Activated CD4-positive, alpha-beta T cell treated with anti-CD3 and anti-CD28 coated beads, Interleukin-2, amount 50 U/mL, for 1 hour (primary cell): ENCODE measurements around the gene ORC4.
"Not testable (repeated sequence)": the region's sequence is repeated elsewhere in the genome, so short reads cannot be mapped to it uniquely, and the experiment has no call there.

Experiments
- DNase-seq: peaks from one replicate; pipeline ENCODE4 v3.0.0-alpha.2; 2020

The ORC4 gene

DNA sequence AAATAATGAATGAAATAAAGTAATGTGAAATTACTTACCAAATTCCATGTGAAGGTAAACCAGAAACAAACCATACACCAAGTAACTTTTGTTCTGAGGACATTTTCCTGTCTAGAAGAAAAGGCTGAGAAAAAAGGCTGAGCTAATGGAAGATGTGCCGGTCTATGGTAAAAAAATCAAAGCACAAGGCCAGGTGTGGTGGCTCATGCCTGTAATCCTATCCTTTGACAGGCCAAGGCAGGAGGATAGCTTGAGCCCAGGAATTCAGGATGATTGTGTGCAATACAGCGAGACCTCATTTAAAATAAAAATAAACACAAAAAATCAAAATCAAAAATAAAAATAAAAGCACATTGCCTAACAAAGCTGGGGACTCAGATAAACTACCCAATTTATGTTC, 6.7 kb downstream of the ORC4 start:
- no peak for DNase-seq

DNA sequence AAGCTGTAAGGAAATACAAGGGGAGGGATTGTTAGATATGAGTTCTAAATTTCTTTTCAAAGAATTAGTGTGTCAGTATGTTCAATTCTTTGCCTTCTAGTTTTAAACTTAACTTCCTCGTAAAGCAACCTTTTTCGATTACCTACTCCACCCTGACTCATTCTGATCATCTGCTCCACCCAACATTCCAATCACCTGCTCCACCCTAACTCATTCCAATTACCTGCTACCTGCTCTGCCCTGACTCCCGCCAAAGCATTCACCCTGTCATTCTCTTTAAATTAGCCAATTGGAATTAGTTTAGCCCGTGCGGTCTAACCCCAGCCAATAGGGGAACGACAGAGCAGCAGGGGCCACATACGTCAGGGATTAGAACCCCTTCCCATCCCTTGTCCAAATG, 12.1 kb downstream of the ORC4 start:
- not testable (repeated sequence) for DNase-seq

DNA sequence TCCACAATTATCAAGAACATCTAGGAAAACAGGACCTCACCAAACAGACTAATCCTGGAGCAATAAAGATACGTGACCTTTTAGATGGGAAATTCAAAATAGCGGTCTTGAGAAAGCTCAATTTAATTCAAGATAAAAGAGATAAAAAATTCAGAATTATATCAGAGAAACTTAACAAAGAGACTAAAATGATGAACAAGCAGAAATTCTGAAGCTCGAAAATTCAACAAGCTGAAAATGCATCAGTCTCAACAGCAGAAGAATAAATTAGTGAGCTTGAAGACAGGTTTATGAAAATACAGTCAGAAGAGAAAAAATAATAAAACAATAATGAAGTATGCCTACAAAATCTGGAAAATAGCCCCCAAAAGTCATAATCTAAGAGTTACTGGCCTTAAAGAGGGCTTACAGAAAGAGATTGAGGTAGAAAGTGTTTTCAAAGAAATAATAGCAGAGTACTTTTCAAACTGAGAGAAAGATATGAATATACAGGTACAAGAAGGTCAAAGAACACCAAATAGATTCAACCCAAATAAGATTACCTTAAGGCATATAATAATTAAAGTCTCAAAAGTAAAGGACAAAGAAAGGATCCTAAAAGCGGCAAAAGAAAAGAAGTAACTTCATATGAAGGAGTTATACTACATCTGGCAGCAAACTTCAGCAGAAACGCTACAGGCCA, 13.2 kb downstream of the ORC4 start:
- no peak for DNase-seq

DNA sequence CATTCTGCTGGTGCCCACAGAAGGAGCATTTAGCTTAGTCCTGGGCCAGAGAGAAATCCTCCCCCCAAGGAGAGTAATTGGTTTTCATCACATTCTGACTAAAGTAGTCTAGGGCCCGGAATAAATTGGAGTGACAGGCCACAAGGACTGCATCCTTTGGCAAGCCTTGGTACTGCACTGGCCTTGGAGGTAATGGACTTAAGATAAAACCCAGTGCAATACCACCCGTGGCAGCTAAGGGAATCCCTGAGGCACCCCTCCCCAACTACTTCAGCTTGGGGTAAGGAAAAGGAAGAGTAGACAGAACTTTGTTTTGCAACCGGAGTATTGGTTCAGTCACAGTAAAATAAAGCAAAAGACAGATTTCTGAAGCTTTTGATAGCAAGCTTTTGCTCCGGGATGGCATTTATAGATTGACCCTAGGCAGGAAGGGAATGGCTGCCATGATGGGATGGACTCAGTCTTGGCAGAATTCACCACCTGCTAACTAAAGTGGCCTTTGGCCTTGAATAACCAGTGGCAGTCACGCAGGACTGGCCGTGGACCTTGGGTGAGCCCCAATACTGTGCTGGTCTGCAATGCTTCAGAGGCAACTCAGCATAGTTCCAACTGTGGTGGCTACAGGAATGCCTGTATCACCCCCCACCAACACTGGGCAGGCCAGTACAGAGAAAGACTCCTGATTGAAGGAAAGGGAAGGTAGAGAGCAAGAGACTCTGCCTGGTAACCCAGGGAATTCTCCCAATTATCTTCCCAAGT, 14.1 kb downstream of the ORC4 start:
- DNase-seq = no peak

DNA sequence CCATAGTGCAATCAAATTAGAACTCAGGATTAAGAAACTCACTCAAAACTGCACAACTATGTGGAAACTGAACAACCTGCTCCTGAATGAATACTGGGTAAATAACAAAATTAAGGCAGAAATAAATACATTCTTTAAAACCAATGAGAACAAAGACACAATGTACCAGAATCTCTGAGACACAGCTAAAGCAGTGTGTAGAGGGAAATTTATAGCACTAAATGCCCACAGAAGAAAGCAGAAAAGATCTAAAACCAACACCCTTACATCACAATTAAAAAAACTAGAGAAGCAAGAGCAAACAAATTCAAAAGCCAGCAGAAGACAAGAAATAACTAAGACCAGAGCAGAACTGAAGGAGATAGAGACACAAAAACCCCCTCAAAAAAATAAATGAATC, 18.1 kb downstream of the ORC4 start:
- DNase-seq = not testable (repeated sequence)

DNA sequence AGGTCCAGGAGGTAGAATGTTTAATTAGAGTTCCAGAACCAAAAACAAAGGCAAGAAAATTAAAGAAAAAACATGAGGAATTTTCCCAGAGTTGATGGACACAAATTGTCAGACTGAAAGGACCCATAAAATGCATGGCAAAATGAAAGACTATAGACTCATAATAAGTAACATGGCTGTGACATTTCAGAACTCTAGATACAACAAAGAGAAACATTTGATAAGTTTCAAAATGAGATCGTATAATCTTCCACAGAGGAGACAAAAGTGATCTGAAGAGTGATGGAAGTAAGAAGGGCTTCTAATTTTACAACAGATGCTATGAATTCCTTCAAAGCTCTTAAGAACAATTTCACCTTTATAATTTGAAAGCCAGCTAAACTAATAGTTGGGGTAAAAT, 20.4 kb downstream of the ORC4 start:
- no peak for DNase-seq

DNA sequence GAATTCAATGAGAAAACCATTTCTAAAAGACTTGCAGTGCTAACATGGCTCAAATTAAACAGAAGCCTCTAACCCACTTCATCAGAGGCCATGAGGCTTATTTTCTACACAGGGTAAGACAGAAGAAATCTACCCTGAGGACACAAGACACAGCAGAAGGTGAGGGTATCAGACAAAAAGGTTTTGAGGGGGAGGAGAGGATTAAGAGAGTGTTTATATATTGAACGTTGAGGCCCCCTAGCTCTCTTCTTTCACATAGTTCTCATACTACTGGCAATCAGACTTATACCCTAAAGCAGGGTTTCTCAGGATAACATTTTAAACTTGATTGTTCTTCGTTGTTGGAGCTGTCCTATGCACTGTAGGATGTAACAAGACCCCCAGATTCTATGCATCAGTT, 21.4 kb downstream of the ORC4 start:
- no peak for DNase-seq

DNA sequence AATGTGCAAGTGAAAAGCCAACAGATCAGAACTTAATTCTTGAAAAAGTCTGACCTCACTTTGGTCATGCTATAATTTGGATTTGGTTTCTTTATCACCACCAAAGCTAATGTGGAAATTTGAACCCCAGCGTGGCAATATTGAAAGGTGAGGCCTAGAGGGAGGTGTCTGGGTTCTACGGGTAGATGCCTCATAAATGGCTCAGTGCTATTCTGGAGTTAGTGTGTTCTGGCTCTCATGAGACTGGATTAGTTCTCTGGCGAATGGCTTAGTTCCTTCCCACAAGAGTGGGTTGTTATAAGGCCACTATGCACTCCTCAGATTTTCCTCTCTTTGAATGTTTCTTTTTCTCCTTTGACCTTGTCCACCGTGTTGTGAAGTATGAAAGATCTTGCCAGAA, 22.3 kb downstream of the ORC4 start:
- no peak for DNase-seq

DNA sequence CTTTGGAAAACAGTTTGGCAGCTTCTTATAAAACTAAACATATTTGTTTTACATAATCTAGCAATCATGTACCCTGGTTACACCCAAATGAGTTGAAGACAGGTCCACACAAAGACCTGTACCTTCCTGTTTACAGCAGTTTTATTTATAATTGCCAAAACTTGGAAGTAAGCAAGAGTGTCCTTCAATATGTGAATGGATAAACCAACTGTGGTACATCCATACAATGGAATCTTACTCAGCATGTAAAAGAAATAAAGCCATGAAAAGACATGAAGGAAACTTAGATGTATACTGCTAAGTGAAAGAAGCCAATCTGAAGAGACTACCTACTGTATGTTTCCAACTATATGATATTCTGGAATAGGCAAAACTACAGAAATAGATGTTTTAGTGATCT, 23.7 kb downstream of the ORC4 start:
- DNase-seq = no peak

DNA sequence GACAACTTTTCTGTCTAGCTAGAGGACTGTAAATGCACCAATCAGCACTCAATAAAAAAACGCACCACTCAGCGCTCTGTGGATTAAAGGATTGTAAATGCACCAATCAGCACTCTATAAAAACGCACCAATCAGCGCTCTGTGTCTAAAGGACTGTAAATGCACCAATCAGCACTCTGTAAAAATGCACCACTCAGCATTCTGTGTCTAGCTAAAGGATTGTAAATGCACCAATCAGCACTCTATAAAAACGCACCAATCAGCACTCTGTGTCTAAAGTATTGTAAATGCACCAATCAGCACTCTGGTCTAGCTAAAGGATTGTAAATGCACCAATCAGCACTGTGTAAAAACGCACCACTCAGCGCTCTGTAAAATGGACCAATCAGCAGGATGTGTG, 25.6 kb downstream of the ORC4 start:
- DNase-seq = not testable (repeated sequence)

DNA sequence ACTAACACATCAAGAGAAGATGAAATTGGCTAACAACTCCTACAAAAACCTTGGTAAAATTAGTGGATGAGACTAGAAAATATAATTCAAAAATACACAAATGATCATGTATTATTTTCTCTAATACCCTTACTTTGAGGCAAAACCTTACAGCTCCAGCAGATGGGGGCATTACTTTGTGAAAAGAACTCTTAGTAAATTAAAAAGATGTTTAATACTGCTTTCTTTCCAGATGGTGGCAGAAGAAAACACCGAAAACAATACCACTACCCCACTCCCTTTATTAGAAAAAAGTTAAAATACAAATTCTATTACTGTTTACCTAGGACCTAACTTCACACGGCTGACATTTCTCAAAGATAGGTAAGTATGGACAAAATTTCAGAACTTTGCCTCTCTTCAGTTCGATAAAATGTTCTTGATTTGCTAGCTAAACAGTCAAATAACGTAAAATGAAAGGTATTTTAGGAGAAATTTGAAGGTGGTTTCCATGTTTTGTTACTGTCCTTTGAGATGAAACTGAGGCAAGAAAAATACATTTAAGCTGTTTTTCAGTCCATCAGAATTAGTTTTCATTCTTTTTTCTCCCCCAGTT, 30.6 kb downstream of the ORC4 start:
- peak; percentile 13 for DNase-seq

DNA sequence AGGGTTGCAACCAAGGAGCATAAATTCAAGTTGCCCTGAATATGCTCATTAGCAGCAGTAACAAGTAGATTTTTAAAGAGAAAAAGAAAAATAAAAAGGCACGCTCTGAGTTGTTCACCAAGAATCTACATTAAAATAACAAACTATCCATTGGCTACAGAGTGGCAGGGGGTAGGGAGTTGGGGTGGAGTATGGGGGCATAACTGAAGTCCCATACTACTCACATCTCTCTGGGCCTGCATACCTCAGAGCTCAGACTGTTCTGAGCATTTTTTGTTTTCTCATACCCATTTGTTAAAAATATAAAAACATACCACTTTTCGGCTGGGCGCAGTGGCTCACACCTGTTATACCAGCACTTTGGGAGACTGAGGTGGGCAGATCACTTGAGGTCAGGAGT, 31.4 kb downstream of the ORC4 start:
- no peak for DNase-seq

DNA sequence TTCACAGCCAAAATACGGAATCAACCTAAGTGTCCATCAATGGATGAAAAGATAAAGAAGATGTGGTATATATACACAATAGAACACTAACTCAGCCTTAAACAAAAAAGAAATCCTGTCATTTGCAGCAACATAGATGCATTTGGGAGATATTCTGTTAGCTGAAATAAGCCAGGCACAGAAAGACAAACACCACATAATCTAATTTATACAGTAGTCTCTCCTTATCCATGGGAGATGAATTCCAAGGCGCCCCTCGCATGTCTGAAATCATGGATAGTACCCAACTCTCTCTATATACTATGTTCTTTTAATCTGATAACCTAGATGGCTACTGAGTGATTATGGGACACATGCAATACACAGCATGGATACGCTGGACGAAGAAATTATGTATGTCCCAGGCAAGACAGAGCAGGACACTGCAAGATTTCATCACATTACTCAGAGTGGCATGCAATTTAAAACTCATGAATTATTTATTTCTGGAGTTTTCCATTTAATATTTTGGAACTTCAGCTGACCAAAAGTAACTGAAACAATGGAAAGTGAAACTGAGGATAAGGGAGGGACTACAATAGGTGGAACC, 39.5 kb downstream of the ORC4 start:
- no peak for DNase-seq

DNA sequence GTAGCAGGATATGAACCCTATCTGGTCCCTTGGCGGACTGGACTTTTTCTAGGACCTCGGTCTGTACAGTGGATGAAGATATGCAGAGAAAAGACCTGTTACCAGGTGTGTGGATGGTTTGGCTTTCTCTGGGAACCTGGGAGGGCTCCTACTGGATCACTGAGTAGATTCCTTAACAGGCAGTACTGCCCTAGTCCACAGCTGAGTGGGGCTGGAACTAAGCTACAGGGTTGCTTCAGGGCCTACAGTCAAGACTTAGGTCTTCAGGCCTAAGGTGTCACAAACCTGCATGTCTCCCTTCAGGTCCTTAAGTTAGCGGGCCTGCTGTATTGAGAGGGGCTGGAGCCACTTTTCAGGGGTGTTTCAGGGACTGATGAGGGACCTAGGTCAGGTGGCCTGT, 42.9 kb downstream of the ORC4 start:
- no peak for DNase-seq

DNA sequence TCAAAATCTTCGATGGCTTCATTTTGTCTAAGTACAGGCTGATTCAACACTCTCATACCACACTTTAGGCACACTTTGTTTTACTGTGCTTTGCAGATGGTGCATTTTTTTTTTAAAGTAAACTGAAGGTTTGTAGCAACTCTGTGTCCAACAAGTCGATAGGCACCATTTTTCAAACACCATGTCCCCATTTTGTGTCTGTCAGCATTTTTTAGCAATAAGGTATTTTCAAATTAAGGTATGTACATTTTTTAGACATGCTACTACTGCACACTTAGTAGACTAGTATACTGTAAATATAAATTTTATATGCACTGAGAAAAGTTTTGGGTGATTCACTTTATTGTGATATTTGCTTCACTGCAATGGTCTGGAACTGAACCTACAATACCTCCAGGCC, 44.4 kb downstream of the ORC4 start:
- no peak for DNase-seq

DNA sequence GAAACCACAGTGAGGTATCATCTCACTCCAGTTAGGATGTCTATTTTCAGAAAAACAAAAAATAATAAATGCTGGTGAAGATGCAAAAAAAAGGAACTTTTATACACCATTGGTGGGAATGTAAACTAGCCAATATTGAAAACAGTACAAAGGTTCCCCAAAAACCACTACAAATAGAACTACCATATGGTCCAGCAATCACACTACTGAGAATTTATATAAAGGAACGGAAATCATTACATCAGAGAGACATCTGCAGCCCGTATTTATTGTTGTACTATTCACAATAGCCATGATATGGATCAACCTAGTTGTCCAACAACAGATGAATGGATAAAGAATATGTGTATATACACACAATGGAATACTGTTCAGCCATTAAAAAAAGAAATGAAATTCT, 52.0 kb downstream of the ORC4 start:
- DNase-seq = no peak

DNA sequence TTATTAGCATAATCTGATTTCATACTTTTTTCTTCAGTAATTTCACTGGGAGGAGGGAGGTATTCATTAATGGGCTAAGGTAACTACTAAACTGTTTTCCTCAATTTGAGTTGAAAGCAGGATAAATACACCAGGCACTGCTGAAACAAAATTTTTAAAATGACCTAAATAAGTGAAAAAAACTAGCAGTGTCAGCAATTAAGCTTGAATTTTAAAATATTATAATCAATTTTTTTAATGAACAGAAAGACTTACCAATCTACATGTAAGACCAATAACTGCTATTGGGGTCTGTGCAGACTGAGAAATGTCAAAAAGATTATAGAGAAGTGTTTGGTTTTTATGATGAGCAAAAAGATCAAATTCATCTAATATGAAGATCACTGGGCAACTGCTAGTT, 68.4 kb downstream of the ORC4 start:
- no peak for DNase-seq

DNA sequence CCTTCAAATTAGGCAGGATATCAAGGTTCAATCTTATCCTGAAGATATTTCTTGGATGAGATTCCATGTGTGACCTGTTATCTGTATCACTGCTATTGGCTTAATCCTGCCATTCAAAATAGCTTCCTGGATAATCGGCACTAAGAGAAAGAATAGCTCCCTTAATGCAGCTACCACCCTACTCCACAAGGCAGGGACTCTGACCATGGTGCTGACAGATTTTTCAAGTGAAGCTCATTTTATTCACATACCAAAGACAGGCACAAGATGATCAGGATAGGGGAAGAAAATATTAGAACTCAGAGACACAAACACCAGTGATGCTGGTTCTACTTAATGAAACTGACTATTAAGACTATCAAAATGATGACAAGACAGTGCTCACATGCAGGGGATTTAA, 74.9 kb downstream of the ORC4 start:
- no peak for DNase-seq

DNA sequence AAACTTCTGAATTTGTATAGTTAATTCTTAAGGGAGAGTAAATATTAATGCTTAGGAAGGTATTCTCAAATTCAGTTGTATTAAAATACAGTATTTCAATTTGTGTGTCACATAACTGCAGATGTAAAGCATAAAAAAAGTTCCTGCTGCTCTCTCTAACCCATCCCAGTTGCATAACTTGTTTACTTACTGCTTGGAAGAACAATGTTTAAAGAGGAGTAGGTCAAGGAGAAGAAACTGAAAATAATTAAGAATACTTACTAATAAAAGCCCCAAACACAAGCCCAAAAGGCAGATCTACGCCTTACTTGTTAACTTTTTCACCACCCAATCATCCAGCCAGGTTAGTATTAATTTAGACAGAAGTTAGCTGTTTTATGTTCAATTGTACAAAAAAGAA, 81.2 kb downstream of the ORC4 start:
- no peak for DNase-seq

DNA sequence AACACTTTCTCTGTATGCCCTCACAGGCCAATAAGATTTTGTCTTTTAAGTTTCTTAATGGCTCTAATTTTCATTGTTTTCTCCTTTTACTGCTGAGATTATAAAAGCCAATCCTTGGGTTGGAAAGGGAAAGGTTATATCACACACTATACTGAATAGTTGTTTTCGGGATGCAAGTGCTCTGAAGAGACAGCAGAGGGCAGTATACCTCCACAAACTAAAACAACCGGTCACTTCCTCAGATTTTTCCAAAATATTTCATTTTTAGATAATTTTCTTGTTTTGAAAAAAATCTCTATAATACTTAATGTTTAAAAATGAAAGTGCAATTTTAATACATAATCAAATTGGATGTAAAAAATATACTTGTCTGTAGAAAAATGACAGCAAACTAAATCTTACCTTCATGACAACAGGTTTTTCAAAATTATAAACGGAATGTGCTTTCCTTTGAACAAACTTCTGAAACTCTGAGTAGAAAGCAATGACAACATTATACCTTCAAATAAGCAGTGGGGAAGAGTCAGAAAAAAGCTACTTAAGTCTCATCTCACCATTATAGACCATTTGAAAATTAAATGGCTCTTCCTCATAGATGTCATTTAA, 82.7 kb downstream of the ORC4 start:
- no peak for DNase-seq

DNA sequence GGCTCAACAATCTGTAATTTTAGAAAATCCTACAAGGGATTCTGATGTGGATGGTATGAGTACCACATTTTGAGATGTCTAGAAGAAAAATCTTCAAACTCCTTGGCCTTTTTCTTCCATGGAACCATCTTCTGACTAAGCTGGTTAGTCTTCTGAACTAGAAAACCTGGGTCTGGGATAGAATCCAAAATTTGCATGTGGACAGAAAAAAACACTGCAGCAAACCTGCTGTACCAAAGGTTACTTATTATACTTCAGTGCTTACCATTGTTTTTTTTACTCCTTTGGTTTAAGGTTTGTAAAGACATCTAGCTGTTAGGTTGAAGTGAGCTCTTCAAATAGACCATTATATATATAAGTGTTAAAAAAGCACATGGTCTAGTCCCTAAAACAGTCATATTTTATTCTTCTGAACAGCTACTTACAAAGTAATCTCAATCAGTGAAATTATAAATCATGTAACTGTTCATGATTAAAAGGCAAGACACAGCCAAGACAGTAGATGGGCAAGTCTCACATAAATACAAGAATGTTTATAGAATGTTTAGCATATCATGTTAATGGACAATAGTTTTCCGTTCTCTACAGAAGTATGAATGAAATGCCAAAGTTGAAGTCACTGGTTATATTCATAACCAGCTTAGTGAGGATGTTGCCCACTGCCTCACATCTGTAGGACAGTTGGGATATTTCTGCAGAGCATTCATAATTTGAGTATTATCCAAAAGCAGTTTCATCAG, 85.5 kb downstream of the ORC4 start:
- no peak for DNase-seq

DNA sequence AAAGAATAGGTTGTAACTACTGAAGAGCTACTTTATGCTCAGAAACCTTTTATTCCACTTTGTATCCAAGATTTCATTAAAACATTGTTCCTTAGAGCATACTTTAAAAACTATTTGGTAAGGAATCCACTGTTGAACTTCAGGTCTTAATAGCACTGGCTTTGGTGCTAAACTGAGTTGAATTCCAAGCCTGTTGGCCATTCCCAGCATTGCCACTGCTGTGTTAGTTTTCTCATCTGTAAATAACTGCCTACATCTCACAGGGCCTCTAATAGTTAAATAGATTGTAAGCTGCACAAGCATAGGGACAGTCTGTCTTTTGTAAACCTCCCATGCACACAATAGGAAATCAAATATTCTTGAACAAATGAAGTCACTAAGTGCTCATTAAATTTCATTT, 86.6 kb downstream of the ORC4 start:
- no peak for DNase-seq

DNA sequence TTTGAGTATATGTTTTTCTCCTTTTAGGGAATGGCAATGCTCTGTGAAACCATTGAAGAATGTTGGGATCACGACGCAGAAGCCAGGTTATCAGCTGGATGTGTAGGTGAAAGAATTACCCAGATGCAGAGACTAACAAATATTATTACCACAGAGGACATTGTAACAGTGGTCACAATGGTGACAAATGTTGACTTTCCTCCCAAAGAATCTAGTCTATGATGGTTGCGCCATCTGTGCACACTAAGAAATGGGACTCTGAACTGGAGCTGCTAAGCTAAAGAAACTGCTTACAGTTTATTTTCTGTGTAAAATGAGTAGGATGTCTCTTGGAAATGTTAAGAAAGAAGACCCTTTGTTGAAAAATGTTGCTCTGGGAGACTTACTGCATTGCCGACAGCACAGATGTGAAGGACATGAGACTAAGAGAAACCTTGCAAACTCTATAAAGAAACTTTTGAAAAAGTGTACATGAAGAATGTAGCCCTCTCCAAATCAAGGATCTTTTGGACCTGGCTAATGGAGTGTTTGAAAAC, 93.4 kb downstream of the ORC4 start:
- DNase-seq = no peak
